ENCODE results near the gene BBS9.

BBS9 gene

GRCh38 chr7:33632840-33633525 lies 503.6 kb downstream of the BBS9 start:
- no peak overlapping the region for H3K27ac Mint-ChIP-seq
- H3K9me3 Mint-ChIP-seq, result no peaks in the 10 kb centered on the region
- H3K4me1 Mint-ChIP-seq, result no peaks in the 10 kb centered on the region
- no peak overlapping the region for H3K4me3 Mint-ChIP-seq
- no peaks in the 10 kb centered on the region for H3K27me3 Mint-ChIP-seq
- H3K36me3 Mint-ChIP-seq, result peaks cover 3% of the 10 kb centered on the region

- H3K4me1 Mint-ChIP-seq, result no peaks in the 10 kb centered on the region
- H3K27me3 Mint-ChIP-seq, result no peaks in the 10 kb centered on the region
- no peak overlapping the region for H3K4me3 Mint-ChIP-seq
- H3K27ac Mint-ChIP-seq, result no peak overlapping the region
- H3K36me3 Mint-ChIP-seq, result peaks cover 7% of the 10 kb centered on the region
- H3K9me3 Mint-ChIP-seq, result no peaks in the 10 kb centered on the region
Measured at GRCh38 chr7:33634606-33635005, 505.2 kb downstream of the BBS9 start.

- H3K36me3 Mint-ChIP-seq, result peaks cover 14% of the 10 kb centered on the region
- no peak overlapping the region for H3K4me3 Mint-ChIP-seq
- no peaks in the 10 kb centered on the region for H3K27me3 Mint-ChIP-seq
- no peaks in the 10 kb centered on the region for H3K4me1 Mint-ChIP-seq
- no peaks in the 10 kb centered on the region for H3K9me3 Mint-ChIP-seq
- H3K27ac Mint-ChIP-seq, result no peak overlapping the region
Measured at GRCh38 chr7:33636359-33636758, 507.0 kb downstream of the BBS9 start.

- peaks cover 21% of the 10 kb centered on the region for H3K36me3 Mint-ChIP-seq
- H3K4me3 Mint-ChIP-seq, result no peak overlapping the region
- H3K27ac Mint-ChIP-seq, result no peak overlapping the region
- H3K27me3 Mint-ChIP-seq, result no peaks in the 10 kb centered on the region
- H3K9me3 Mint-ChIP-seq, result no peaks in the 10 kb centered on the region
- H3K4me1 Mint-ChIP-seq, result no peaks in the 10 kb centered on the region
Measured at GRCh38 chr7:33639552-33640197, 510.3 kb downstream of the BBS9 start.

- Mint-ChIP-seq H3K4me1 (no peaks in the 10 kb centered on the region), H3K4me3 (no peak overlapping the region), H3K27me3 (no peaks in the 10 kb centered on the region), H3K27ac (no peak overlapping the region), H3K36me3 (peaks cover 19% of the 10 kb centered on the region), H3K9me3 (no peaks in the 10 kb centered on the region)
Measured at GRCh38 chr7:33640741-33641140, 511.4 kb downstream of the BBS9 start.

GRCh38 chr7:33642312-33642711 lies 512.9 kb downstream of the BBS9 start:
- H3K9me3 Mint-ChIP-seq, result no peaks in the 10 kb centered on the region
- H3K36me3 Mint-ChIP-seq, result peaks cover 23% of the 10 kb centered on the region
- H3K27ac Mint-ChIP-seq, result no peak overlapping the region
- H3K4me3 Mint-ChIP-seq, result no peak overlapping the region
- no peaks in the 10 kb centered on the region for H3K27me3 Mint-ChIP-seq
- H3K4me1 Mint-ChIP-seq, result no peaks in the 10 kb centered on the region

- Mint-ChIP-seq H3K27ac (no peak overlapping the region), H3K4me1 (no peaks in the 10 kb centered on the region), H3K27me3 (no peaks in the 10 kb centered on the region), H3K4me3 (no peak overlapping the region), H3K9me3 (no peaks in the 10 kb centered on the region), H3K36me3 (peaks cover 20% of the 10 kb centered on the region)
Measured at GRCh38 chr7:33643530-33643929, 514.2 kb downstream of the BBS9 start.

- H3K4me1 Mint-ChIP-seq, result no peaks in the 10 kb centered on the region
- H3K9me3 Mint-ChIP-seq, result no peaks in the 10 kb centered on the region
- no peak overlapping the region for H3K4me3 Mint-ChIP-seq
- H3K36me3 Mint-ChIP-seq, result peaks cover 18% of the 10 kb centered on the region
- H3K27ac Mint-ChIP-seq, result no peak overlapping the region
- H3K27me3 Mint-ChIP-seq, result no peaks in the 10 kb centered on the region
Measured at GRCh38 chr7:33644489-33644888, 515.1 kb downstream of the BBS9 start.

- H3K9me3 Mint-ChIP-seq, result no peaks in the 10 kb centered on the region
- H3K4me1 Mint-ChIP-seq, result no peaks in the 10 kb centered on the region
- peaks cover 13% of the 10 kb centered on the region for H3K36me3 Mint-ChIP-seq
- H3K4me3 Mint-ChIP-seq, result no peak overlapping the region
- H3K27me3 Mint-ChIP-seq, result no peaks in the 10 kb centered on the region
- H3K27ac Mint-ChIP-seq, result no peak overlapping the region
Measured at GRCh38 chr7:33645104-33645503, 515.7 kb downstream of the BBS9 start.

- Mint-ChIP-seq H3K4me3 (no peak overlapping the region), H3K27me3 (no peaks in the 10 kb centered on the region), H3K9me3 (no peaks in the 10 kb centered on the region), H3K36me3 (peaks cover 10% of the 10 kb centered on the region), H3K27ac (no peak overlapping the region), H3K4me1 (no peaks in the 10 kb centered on the region)
Measured at GRCh38 chr7:33646166-33646565, 516.8 kb downstream of the BBS9 start.

- peaks cover 9% of the 10 kb centered on the region for H3K36me3 Mint-ChIP-seq
- H3K4me1 Mint-ChIP-seq, result no peaks in the 10 kb centered on the region
- H3K27me3 Mint-ChIP-seq, result no peaks in the 10 kb centered on the region
- no peak overlapping the region for H3K27ac Mint-ChIP-seq
- no peaks in the 10 kb centered on the region for H3K9me3 Mint-ChIP-seq
- H3K4me3 Mint-ChIP-seq, result no peak overlapping the region
Measured at GRCh38 chr7:33646891-33647391, 517.6 kb downstream of the BBS9 start.

GRCh38 chr7:33649476-33650441 lies 520.4 kb downstream of the BBS9 start:
- no peak overlapping the region for H3K27ac Mint-ChIP-seq
- peaks cover 8% of the 10 kb centered on the region for H3K36me3 Mint-ChIP-seq
- H3K4me1 Mint-ChIP-seq, result no peaks in the 10 kb centered on the region

GRCh38 chr7:33650828-33651227 lies 521.5 kb downstream of the BBS9 start:
- no peaks in the 10 kb centered on the region for H3K4me1 Mint-ChIP-seq
- H3K4me3 Mint-ChIP-seq, result no peak overlapping the region
- peaks cover 8% of the 10 kb centered on the region for H3K36me3 Mint-ChIP-seq
- H3K9me3 Mint-ChIP-seq, result no peaks in the 10 kb centered on the region
- no peak overlapping the region for H3K27ac Mint-ChIP-seq
- no peaks in the 10 kb centered on the region for H3K27me3 Mint-ChIP-seq

More at GRCh38 chr7:33649476-33650441, 520.4 kb downstream of the BBS9 start:
- Mint-ChIP-seq H3K27me3 (no peaks in the 10 kb centered on the region), H3K4me3 (no peak overlapping the region), H3K9me3 (no peaks in the 10 kb centered on the region)

GRCh38 chr7:33651998-33652515 lies 522.7 kb downstream of the BBS9 start:
- Mint-ChIP-seq H3K27ac (no peak overlapping the region), H3K27me3 (no peaks in the 10 kb centered on the region), H3K4me1 (no peaks in the 10 kb centered on the region), H3K9me3 (no peaks in the 10 kb centered on the region), H3K4me3 (no peak overlapping the region), H3K36me3 (peaks cover 4% of the 10 kb centered on the region)

GRCh38 chr7:33654676-33655075 lies 525.3 kb downstream of the BBS9 start:
- H3K27ac Mint-ChIP-seq, result no peak overlapping the region
- peaks cover 6% of the 10 kb centered on the region for H3K36me3 Mint-ChIP-seq
- H3K27me3 Mint-ChIP-seq, result no peaks in the 10 kb centered on the region
- no peak overlapping the region for H3K4me3 Mint-ChIP-seq
- no peaks in the 10 kb centered on the region for H3K4me1 Mint-ChIP-seq
- H3K9me3 Mint-ChIP-seq, result no peaks in the 10 kb centered on the region
